Osteoblast (primary cell): ENCODE results near the gene MUCL3. TPM values are rescaled to one million over a fixed set of nuclear protein-coding genes. Genes with fewer than 3 reads are reported as not detected.

Experiments used
- DNase-seq: peaks from one replicate; pipeline ENCODE4 v3.0.0; 2011; ENCODE audit warnings: low spot score, mixed read lengths; ENCODE audit not compliant: insufficient read length; ENCODE audit errors: missing footprints
- H2AFZ ChIP-seq: 2 replicates; pipeline ENCODE4 v1.6.0; 2011; ENCODE audit warnings: mild to moderate bottlenecking, low read length
- H3K27ac ChIP-seq: 2 replicates; pipeline ENCODE4 v1.5.1; 2011; ENCODE audit warnings: mild to moderate bottlenecking, low read depth, low read length, moderate library complexity
- H3K27me3 ChIP-seq: 2 replicates; pipeline ENCODE4 v1.6.0; 2012; ENCODE audit warnings: mild to moderate bottlenecking, control low read depth, inconsistent platforms, low read length, moderate library complexity; ENCODE audit not compliant: insufficient read depth
- H3K36me3 ChIP-seq: 2 replicates; pipeline ENCODE4 v1.5.1; 2011; ENCODE audit warnings: mild to moderate bottlenecking, low read length, control low read depth, moderate library complexity; ENCODE audit not compliant: insufficient read depth
- H3K4me1 ChIP-seq: 2 replicates; pipeline ENCODE4 v1.5.1; 2011; ENCODE audit warnings: mild to moderate bottlenecking, low read length, control low read depth, moderate library complexity; ENCODE audit not compliant: insufficient read depth
- H3K4me2 ChIP-seq: 2 replicates; pipeline ENCODE4 v1.6.0; 2011; ENCODE audit warnings: mild to moderate bottlenecking, low read length; ENCODE audit not compliant: insufficient read depth
- H3K4me3 ChIP-seq: fragments of 200-600 bp; sonication (generic); 3 replicates; pipeline ENCODE4 v1.5.1; 2012; ENCODE audit warnings: mild to moderate bottlenecking, low read length, inconsistent platforms; ENCODE audit not compliant: insufficient read depth
- H3K79me2 ChIP-seq: 2 replicates; pipeline ENCODE4 v1.6.0; 2012; ENCODE audit warnings: mild to moderate bottlenecking, low read length, control low read depth, inconsistent platforms; ENCODE audit not compliant: insufficient read depth
- H3K9me3 ChIP-seq: 2 replicates; pipeline ENCODE4 v1.5.1; 2011; ENCODE audit warnings: low read depth, low read length, control low read depth
- H4K20me1 ChIP-seq: 2 replicates; pipeline ENCODE4 v1.6.0; 2012; ENCODE audit warnings: mild to moderate bottlenecking, low read length, control low read depth; ENCODE audit not compliant: insufficient read depth
- total RNA-seq: library from RNA; depleted of rRNA; stranded (reverse); fragments of >200 nt; gene quantifications from 2 replicates; pipeline ENCODE4 v1.2.3, GENCODE V29; 2012
- TF ChIP-seq, protein P1 (sequence below): IDR thresholded peaks from 2 replicates; pipeline ENCODE4 v1.5.1; 2011; ENCODE audit warnings: mild to moderate bottlenecking, low read depth, low read length, moderate library complexity; ENCODE audit errors: extremely low read depth

The MUCL3 gene
- total RNA-seq, 1 donor, result not detected

DNA sequence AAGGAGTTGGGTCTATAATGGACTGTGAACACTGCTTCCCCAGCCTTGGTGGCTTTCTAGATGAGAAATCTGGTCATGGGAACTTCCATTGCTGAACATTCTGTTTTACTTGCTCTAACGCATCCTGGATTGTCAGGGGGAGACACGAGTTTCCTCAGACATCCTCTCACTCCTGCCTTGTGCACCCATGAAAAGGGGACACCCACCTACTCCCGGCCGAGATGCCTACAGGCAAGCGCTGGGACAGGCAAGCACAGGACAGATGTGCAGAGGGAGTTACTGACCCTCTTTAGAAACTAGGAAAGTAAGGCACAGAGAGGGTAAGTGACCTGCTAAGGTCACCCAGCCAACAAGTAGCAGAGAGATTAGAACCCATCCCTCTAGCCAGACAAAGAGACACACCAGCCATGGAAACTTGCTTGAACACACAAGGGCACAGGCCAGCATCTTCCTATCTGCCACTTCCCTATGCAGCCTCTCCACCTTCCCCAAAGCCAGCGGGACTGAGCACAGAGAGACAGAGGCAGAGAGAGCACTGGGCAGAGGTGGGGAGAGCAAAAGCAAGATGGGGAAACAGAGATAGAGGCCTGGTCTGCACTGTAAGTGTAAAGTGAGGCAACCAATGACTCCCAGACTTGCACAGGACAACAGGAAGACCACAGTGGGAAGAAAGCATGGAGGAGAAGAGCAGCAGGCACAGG is 8.0 kb upstream of the MUCL3 start:
- Histone ChIP-seq H3K36me3 (no peaks in the 10 kb centered on the region), H3K9me3 (no peaks in the 10 kb centered on the region), H3K4me2 (no peak overlapping the region), H3K4me3 (no peak overlapping the region), H3K79me2 (no peaks in the 10 kb centered on the region), H4K20me1 (no peaks in the 10 kb centered on the region), H3K27ac (no peak overlapping the region), H2AFZ (no peak overlapping the region), H3K27me3 (peaks cover 4% of the 10 kb centered on the region), H3K4me1 (no peaks in the 10 kb centered on the region)
- peak; percentile 66 for DNase-seq
- TF ChIP-seq, protein P1, sequence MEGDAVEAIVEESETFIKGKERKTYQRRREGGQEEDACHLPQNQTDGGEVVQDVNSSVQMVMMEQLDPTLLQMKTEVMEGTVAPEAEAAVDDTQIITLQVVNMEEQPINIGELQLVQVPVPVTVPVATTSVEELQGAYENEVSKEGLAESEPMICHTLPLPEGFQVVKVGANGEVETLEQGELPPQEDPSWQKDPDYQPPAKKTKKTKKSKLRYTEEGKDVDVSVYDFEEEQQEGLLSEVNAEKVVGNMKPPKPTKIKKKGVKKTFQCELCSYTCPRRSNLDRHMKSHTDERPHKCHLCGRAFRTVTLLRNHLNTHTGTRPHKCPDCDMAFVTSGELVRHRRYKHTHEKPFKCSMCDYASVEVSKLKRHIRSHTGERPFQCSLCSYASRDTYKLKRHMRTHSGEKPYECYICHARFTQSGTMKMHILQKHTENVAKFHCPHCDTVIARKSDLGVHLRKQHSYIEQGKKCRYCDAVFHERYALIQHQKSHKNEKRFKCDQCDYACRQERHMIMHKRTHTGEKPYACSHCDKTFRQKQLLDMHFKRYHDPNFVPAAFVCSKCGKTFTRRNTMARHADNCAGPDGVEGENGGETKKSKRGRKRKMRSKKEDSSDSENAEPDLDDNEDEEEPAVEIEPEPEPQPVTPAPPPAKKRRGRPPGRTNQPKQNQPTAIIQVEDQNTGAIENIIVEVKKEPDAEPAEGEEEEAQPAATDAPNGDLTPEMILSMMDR, result no peak

DNA sequence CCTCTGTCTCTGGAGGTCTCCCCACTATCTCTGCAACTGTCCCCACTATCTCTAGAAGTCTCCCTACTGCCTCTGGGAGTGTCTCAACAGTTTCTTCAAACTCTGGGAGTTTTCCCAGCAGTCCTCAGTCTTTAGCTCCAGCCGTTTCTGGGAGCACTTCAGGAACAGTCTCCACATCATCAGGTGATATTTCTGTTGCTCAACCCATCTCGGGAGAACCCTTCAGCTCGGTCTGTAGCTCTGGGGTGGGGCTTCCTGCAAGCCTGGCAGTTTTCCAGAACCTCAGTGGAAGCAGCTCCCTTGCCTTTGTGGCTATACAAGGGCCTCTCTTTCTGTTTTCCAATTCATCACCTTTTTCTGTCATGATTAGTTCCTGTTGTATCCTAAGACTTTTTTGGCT is 5.8 kb upstream of the MUCL3 start:
- no peaks in the 10 kb centered on the region for H3K4me1 ChIP-seq
- no peak overlapping the region for H2AFZ ChIP-seq
- no peaks in the 10 kb centered on the region for H3K36me3 ChIP-seq
- peaks cover 9% of the 10 kb centered on the region for H3K27me3 ChIP-seq
- H3K27ac ChIP-seq, result no peak overlapping the region
- no peaks in the 10 kb centered on the region for H4K20me1 ChIP-seq
- TF ChIP-seq, protein P1, result no peak
- DNase-seq, result no peak
- H3K9me3 ChIP-seq, result no peaks in the 10 kb centered on the region
- H3K4me3 ChIP-seq, result no peak overlapping the region
- H3K4me2 ChIP-seq, result no peak overlapping the region
- no peaks in the 10 kb centered on the region for H3K79me2 ChIP-seq

DNA sequence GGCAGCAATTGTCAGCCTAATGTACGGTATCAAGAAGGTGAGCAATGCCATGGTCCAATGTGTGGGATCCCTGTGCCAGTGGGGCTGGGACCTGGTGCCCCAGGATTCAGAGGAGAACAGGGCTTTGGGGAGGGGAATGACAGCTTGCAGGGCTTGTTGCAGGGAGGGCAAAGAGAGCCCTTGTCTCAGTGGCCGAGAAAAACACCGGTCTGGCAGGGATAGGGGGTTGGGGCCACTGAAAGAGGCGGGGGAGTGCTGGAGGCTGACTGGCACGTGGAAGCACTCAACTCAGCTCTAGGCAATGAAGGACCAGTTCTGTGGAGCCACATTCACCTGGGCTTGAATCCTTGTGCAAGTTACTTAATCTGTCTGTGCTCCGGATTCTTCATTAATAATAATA is 3.5 kb upstream of the MUCL3 start:
- H3K36me3 ChIP-seq, result no peaks in the 10 kb centered on the region
- peaks cover 4% of the 10 kb centered on the region for H3K4me1 ChIP-seq
- H3K27me3 ChIP-seq, result peaks cover 21% of the 10 kb centered on the region
- no peak overlapping the region for H2AFZ ChIP-seq
- no peak overlapping the region for H3K4me3 ChIP-seq
- no peaks in the 10 kb centered on the region for H4K20me1 ChIP-seq
- H3K9me3 ChIP-seq, result no peaks in the 10 kb centered on the region
- no peak overlapping the region for H3K4me2 ChIP-seq
- TF ChIP-seq, protein P1, result no peak
- DNase-seq, result no peak
- no peaks in the 10 kb centered on the region for H3K79me2 ChIP-seq
- H3K27ac ChIP-seq, result no peak overlapping the region

DNA sequence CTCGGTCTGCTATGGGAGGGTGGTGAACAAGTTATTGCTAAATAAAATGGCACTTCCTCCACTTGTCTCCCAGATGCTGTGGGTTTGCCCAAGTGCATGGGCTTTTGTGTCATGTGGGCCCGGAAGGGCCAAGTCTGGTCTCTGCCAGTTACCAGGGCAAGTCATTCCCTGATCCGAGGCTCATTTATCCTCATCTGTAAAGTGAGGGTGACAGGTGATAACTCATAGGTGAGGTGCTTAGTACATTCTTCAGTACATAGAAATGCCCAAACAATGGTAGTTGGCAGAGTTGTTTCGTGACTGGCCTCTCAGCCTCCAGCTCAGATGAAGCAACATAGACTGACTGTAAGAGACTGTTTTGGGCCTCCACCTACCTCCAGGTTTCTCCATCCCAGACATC is 2.0 kb upstream of the MUCL3 start:
- Histone ChIP-seq H3K4me1 (peaks cover 8% of the 10 kb centered on the region), H3K4me2 (no peak overlapping the region), H3K4me3 (no peak overlapping the region), H3K9me3 (no peaks in the 10 kb centered on the region), H3K27me3 (peaks cover 21% of the 10 kb centered on the region), H2AFZ (no peak overlapping the region), H3K36me3 (no peaks in the 10 kb centered on the region), H4K20me1 (no peaks in the 10 kb centered on the region), H3K79me2 (no peaks in the 10 kb centered on the region), H3K27ac (no peak overlapping the region)
- TF ChIP-seq, protein P1, result no peak
- no peak for DNase-seq
